Measurements from ENCODE around the gene ARHGEF16.

- TF ChIP-seq ZNF704 (tag by site-specific recombination; IDR thresholded peaks at IDR 0.05) (no peak), ZNF621 (tag by site-specific recombination; IDR thresholded peaks at IDR 0.05) (no peak), HOXA7 (CRISPR knock-in tag; IDR thresholded peaks at IDR 0.05; ENCODE audit: borderline replicate concordance) (no peak), ZNF501 (tag by site-specific recombination; IDR thresholded peaks at IDR 0.05) (no peak), ZNF398 (tag by site-specific recombination; IDR thresholded peaks at IDR 0.05) (no peak), REST (tag by site-specific recombination; IDR thresholded peaks at IDR 0.05) (no peak), ZNF837 (tag by site-specific recombination; IDR thresholded peaks at IDR 0.05) (no peak), ZNF830 (tag by site-specific recombination; IDR thresholded peaks at IDR 0.05; ENCODE audit: low read depth) (no peak), PBX3 (CRISPR knock-in tag; IDR thresholded peaks at IDR 0.05) (no peak), ZNF132 (tag by site-specific recombination; IDR thresholded peaks at IDR 0.05; ENCODE audit: borderline replicate concordance) (no peak), ZNF645 (tag by site-specific recombination; IDR thresholded peaks at IDR 0.05) (no peak)
These were observed 10.8 kb downstream of the ARHGEF16 start for GRCh38 chr1:3465091-3465934.
